Measurements from ENCODE around the gene FBXO39.

DNA sequence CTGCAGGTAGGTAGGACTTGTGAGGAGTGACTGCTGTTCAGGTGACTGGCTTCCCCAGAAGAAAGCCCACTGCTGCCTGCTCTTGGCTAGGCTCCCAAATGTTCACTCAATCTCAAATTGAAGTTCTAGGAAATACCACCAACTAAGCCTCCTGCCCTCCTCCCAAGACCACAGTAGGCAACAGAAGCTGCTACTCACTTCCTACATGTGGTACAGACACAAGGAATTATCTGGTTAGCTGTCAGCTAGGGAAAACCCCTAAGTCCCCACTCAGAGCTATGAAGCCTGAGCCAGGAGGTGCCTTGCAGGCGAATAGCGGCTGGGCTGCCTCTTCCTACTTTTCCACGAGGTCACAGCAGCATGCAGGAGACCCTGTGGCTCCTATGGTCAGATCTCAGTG lies 4.9 kb downstream of the FBXO39 start:
- no peak for TF ChIP-seq SIX5 (IDR thresholded peaks at IDR 0.05; ENCODE audit: borderline replicate concordance in 1 of 2, insufficient read depth in 1 of 2, low read depth in 1 of 2, low read length in 2 of 2)
- TF ChIP-seq, protein P1, sequence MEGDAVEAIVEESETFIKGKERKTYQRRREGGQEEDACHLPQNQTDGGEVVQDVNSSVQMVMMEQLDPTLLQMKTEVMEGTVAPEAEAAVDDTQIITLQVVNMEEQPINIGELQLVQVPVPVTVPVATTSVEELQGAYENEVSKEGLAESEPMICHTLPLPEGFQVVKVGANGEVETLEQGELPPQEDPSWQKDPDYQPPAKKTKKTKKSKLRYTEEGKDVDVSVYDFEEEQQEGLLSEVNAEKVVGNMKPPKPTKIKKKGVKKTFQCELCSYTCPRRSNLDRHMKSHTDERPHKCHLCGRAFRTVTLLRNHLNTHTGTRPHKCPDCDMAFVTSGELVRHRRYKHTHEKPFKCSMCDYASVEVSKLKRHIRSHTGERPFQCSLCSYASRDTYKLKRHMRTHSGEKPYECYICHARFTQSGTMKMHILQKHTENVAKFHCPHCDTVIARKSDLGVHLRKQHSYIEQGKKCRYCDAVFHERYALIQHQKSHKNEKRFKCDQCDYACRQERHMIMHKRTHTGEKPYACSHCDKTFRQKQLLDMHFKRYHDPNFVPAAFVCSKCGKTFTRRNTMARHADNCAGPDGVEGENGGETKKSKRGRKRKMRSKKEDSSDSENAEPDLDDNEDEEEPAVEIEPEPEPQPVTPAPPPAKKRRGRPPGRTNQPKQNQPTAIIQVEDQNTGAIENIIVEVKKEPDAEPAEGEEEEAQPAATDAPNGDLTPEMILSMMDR (IDR thresholded peaks at IDR 0.05 in 2 of 3, conservative IDR thresholded peaks at IDR 0.05 in 1 of 3; ENCODE audit: insufficient read depth in 2 of 3, low read depth in 1 of 3, low read length in 3 of 3) = no peak
- TF ChIP-seq SMAD4 (CRISPR knock-in tag; conservative IDR thresholded peaks at IDR 0.05) = no peak
- TF ChIP-seq POLR2AphosphoS5 (IDR thresholded peaks at IDR 0.05; ENCODE audit: control insufficient read depth, insufficient read depth, low read depth, low read length) = no peak
- TF ChIP-seq, protein P2, sequence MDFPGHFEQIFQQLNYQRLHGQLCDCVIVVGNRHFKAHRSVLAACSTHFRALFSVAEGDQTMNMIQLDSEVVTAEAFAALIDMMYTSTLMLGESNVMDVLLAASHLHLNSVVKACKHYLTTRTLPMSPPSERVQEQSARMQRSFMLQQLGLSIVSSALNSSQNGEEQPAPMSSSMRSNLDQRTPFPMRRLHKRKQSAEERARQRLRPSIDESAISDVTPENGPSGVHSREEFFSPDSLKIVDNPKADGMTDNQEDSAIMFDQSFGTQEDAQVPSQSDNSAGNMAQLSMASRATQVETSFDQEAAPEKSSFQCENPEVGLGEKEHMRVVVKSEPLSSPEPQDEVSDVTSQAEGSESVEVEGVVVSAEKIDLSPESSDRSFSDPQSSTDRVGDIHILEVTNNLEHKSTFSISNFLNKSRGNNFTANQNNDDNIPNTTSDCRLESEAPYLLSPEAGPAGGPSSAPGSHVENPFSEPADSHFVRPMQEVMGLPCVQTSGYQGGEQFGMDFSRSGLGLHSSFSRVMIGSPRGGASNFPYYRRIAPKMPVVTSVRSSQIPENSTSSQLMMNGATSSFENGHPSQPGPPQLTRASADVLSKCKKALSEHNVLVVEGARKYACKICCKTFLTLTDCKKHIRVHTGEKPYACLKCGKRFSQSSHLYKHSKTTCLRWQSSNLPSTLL (IDR thresholded peaks at IDR 0.05) = no peak
- TF ChIP-seq POLR2A (conservative IDR thresholded peaks at IDR 0.05) = no peak
- TF ChIP-seq, protein P3, sequence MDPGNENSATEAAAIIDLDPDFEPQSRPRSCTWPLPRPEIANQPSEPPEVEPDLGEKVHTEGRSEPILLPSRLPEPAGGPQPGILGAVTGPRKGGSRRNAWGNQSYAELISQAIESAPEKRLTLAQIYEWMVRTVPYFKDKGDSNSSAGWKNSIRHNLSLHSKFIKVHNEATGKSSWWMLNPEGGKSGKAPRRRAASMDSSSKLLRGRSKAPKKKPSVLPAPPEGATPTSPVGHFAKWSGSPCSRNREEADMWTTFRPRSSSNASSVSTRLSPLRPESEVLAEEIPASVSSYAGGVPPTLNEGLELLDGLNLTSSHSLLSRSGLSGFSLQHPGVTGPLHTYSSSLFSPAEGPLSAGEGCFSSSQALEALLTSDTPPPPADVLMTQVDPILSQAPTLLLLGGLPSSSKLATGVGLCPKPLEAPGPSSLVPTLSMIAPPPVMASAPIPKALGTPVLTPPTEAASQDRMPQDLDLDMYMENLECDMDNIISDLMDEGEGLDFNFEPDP (CRISPR knock-in tag; IDR thresholded peaks at IDR 0.05) = no peak
